HCT116 (cell line): ENCODE measurements around the gene SRD5A3. TPM values are rescaled to one million over a fixed set of nuclear protein-coding genes. Genes with fewer than 3 reads are reported as not detected.

Source experiments
- ATAC-seq: fragments of 200-7000 bp; cut with Tn5 transposase; 2 replicates; pipeline ENCODE4 v1.9.1; 2020; ENCODE audit warnings: mild to moderate bottlenecking, moderate library complexity
- BruUV-seq: library from RNA; stranded (reverse); fragments of 400-500 nt; replicated peaks from 2 replicates; lab custom pipeline; 2021; lab: Mats Ljungman, UMichigan
- CTCF ChIA-PET: fragments of 300-600 bp; sonication (Branson Sonifier 250); formaldehyde crosslinking; loops from one replicate; lab custom pipeline; 2021; ENCODE audit warnings: antibody characterized with exemption; lab: Charles Lee
- POLR2A ChIA-PET: fragments of 300-600, 350-600 bp; sonication (Branson Sonifier 250); formaldehyde crosslinking; loops from one replicate; lab custom pipeline; 2021; ENCODE audit warnings: antibody characterized with exemption; lab: Charles Lee
- RAD21 ChIA-PET, 2 experiments: fragments of 300-600 bp; sonication (Branson Sonifier 250); formaldehyde crosslinking; loops; one replicate each; lab custom pipeline; 2023; ENCODE audit warnings: low total read pairs in 2 of 2; ENCODE audit not compliant: uncharacterized antibody in 2 of 2, unreplicated experiment in 2 of 2, low non-redundant PET in 1 of 2; lab: Charles Lee
- DNase-seq: peaks from one replicate; pipeline ENCODE4 v3.0.0-alpha.2; 2010; ENCODE audit warnings: low read depth, low spot score
- H2AFZ ChIP-seq: fragments of 200-600 bp; shearing (Covaris generic), sonication (generic); 2 replicates; pipeline ENCODE4 v1.6.1; 2017; ENCODE audit warnings: low read depth, mixed run types, mixed read lengths, antibody characterized with exemption, low read length; ENCODE audit not compliant: poor library complexity, severe bottlenecking
- H3K27ac ChIP-seq: 2 replicates; pipeline ENCODE4 v1.5.1; 2012; ENCODE audit warnings: low read depth, low read length
- H3K27me3 ChIP-seq: fragments of 200-600 bp; sonication (generic); 2 replicates; pipeline ENCODE4 v1.6.1; 2016; ENCODE audit warnings: mixed run types, low read length, mixed read lengths; ENCODE audit not compliant: insufficient read depth
- H3K36me3 ChIP-seq, 2 experiments: fragments of 200-500 bp in 1 of 2; fragments of 200-600 bp in 1 of 2; sonication (Bioruptor generic) in 1 of 2; sonication (generic) in 1 of 2; 2 replicates each; pipeline versions ENCODE4 v1.5.1 to v1.6.1; 2014 to 2016; ENCODE audit warnings: low read length in 2 of 2, inconsistent platforms in 1 of 2, mixed read lengths in 1 of 2, mixed run types in 1 of 2; ENCODE audit not compliant: insufficient read depth in 2 of 2, control insufficient read depth in 1 of 2
- H3K4me1 ChIP-seq, 2 experiments: fragments of 200-600 bp in 1 of 2; sonication (generic) in 1 of 2; 2 replicates each; pipeline versions ENCODE4 v1.5.1 to v1.6.1; 2012 to 2017; ENCODE audit warnings: low read length in 2 of 2, inconsistent platforms in 1 of 2, mild to moderate bottlenecking in 1 of 2, mixed read lengths in 1 of 2, mixed run types in 1 of 2, moderate library complexity in 1 of 2; ENCODE audit not compliant: insufficient read depth in 2 of 2, control insufficient read depth in 1 of 2
- H3K4me2 ChIP-seq: fragments of 200-600 bp; sonication (generic); 2 replicates; pipeline ENCODE4 v1.6.1; 2017; ENCODE audit warnings: mixed run types, low read length, mixed read lengths
- H3K4me3 ChIP-seq, 2 experiments: fragments of 200-600 bp in 1 of 2; sonication (generic) in 1 of 2; replicated peaks in 1 of 2; 2 replicates each; pipeline ENCODE4 v1.5.1; 2011 to 2016; ENCODE audit warnings: low read length in 2 of 2, control low read depth in 1 of 2, low read depth in 1 of 2, mild to moderate bottlenecking in 1 of 2, mixed read lengths in 1 of 2, mixed run types in 1 of 2
- H3K79me2 ChIP-seq: fragments of 200-600 bp; sonication (generic); 2 replicates; pipeline ENCODE4 v1.6.1; 2017; ENCODE audit warnings: mild to moderate bottlenecking, mixed run types, low read length, moderate library complexity, mixed read lengths; ENCODE audit not compliant: insufficient read depth
- H3K9ac ChIP-seq: fragments of 200-600 bp; sonication (generic); 2 replicates; pipeline ENCODE4 v1.6.1; 2016; ENCODE audit warnings: low read length, mixed read lengths
- H3K9me2 ChIP-seq: fragments of 200-600 bp; sonication (generic), shearing (Covaris generic); 2 replicates; pipeline ENCODE4 v1.6.1; 2017; ENCODE audit warnings: mixed run types, mild to moderate bottlenecking, moderate library complexity; ENCODE audit not compliant: insufficient read depth
- H3K9me3 ChIP-seq, 2 experiments: fragments of 200-500 bp in 1 of 2; fragments of 200-600 bp in 1 of 2; sonication (Bioruptor generic) in 1 of 2; sonication (generic) in 1 of 2; 2 replicates each; pipeline ENCODE4 v1.6.1; 2014 to 2017; ENCODE audit warnings: low read length in 2 of 2, mixed read lengths in 2 of 2, inconsistent platforms in 1 of 2, low read depth in 1 of 2, mild to moderate bottlenecking in 1 of 2, mixed run types in 1 of 2, moderate library complexity in 1 of 2; ENCODE audit not compliant: control insufficient read depth in 1 of 2, insufficient read depth in 1 of 2
- H4K20me1 ChIP-seq: fragments of 200-600 bp; sonication (generic), shearing (Covaris generic); 2 replicates; pipeline ENCODE4 v1.6.1; 2017; ENCODE audit warnings: mixed run types, mild to moderate bottlenecking, moderate library complexity; ENCODE audit not compliant: insufficient read depth
- ATF3 ChIP-seq: IDR thresholded peaks from 2 replicates; pipeline ENCODE4 v1.6.1; 2012
- CBX3 ChIP-seq: IDR thresholded peaks from 2 replicates; pipeline ENCODE4 v1.6.1; 2012; ENCODE audit warnings: low read depth
- CTCF ChIP-seq, 3 experiments: fragments of 200-600 bp in 1 of 3; sonication (generic) in 1 of 3; IDR thresholded peaks in 2 of 3; conservative IDR thresholded peaks in 1 of 3; 2 replicates each; pipeline ENCODE4 v1.5.1; 2012 to 2017; ENCODE audit warnings: low read depth in 2 of 3, low read length in 2 of 3, antibody characterized with exemption in 1 of 3, borderline replicate concordance in 1 of 3, control low read depth in 1 of 3, mild to moderate bottlenecking in 1 of 3, mixed read lengths in 1 of 3, mixed run types in 1 of 3, moderate library complexity in 1 of 3; ENCODE audit not compliant: insufficient read depth in 1 of 3
- EGR1 ChIP-seq: IDR thresholded peaks from 2 replicates; pipeline ENCODE4 v1.6.1; 2012; ENCODE audit warnings: low read depth
- EZH2 ChIP-seq: fragments of 200-600 bp; sonication (generic); IDR thresholded peaks from 2 replicates; pipeline ENCODE4 v1.6.1; 2017; ENCODE audit warnings: antibody characterized with exemption, mixed run types
- EZH2phosphoT487 ChIP-seq: fragments of 200-600 bp; IDR thresholded peaks from 2 replicates; pipeline ENCODE4 v1.6.1; 2018; ENCODE audit warnings: antibody characterized with exemption, borderline replicate concordance
- FOSL1 ChIP-seq: IDR thresholded peaks from 2 replicates; pipeline ENCODE4 v1.6.1; 2012; ENCODE audit warnings: low read depth
- JUND ChIP-seq: IDR thresholded peaks from 2 replicates; pipeline ENCODE4 v1.6.1; 2012
- MAX ChIP-seq: IDR thresholded peaks from 2 replicates; pipeline ENCODE4 v1.6.1; 2012
- POLR2A ChIP-seq: IDR thresholded peaks from 2 replicates; pipeline ENCODE4 v1.7.0; 2011; ENCODE audit warnings: borderline replicate concordance; ENCODE audit not compliant: insufficient read depth, insufficient read length; ENCODE audit errors: extremely low read depth
- POLR2AphosphoS5 ChIP-seq: IDR thresholded peaks from 2 replicates; pipeline ENCODE4 v1.6.1; 2011; ENCODE audit warnings: mild to moderate bottlenecking, low read depth, low read length, moderate library complexity
- RAD21 ChIP-seq: IDR thresholded peaks from 2 replicates; pipeline ENCODE4 v1.6.1; 2012; ENCODE audit warnings: low read depth, mild to moderate bottlenecking
- SIN3A ChIP-seq: IDR thresholded peaks from 2 replicates; pipeline ENCODE4 v1.6.1; 2012; ENCODE audit warnings: low read depth
- SP1 ChIP-seq: IDR thresholded peaks from 2 replicates; pipeline ENCODE4 v1.6.1; 2012; ENCODE audit warnings: low read depth
- SRF ChIP-seq: IDR thresholded peaks from 2 replicates; pipeline ENCODE4 v1.6.1; 2012; ENCODE audit warnings: low read depth
- TCF7L2 ChIP-seq: IDR thresholded peaks from 2 replicates; pipeline ENCODE4 v1.7.0; 2011; ENCODE audit warnings: borderline replicate concordance, inconsistent platforms; ENCODE audit not compliant: insufficient read depth, insufficient read length; ENCODE audit errors: extremely low read depth
- YY1 ChIP-seq: IDR thresholded peaks from 2 replicates; pipeline ENCODE4 v1.6.1; 2011; ENCODE audit warnings: low read length, low read depth, moderate library complexity, mild to moderate bottlenecking; ENCODE audit not compliant: insufficient replicate concordance; ENCODE audit errors: extremely low read depth
- ZBTB33 ChIP-seq: IDR thresholded peaks from 2 replicates; pipeline ENCODE4 v1.6.1; 2011; ENCODE audit warnings: mild to moderate bottlenecking, low read length, moderate library complexity; ENCODE audit not compliant: insufficient replicate concordance; ENCODE audit errors: extremely low read depth
- ZFX ChIP-seq: fragments of 450-650 bp; IDR thresholded peaks from 2 replicates; pipeline ENCODE4 v1.6.1; 2017
- ZNF274 ChIP-seq: fragments of 200-500 bp; sonication (Bioruptor generic); IDR thresholded peaks from 2 replicates; pipeline ENCODE4 v1.6.1; 2014; ENCODE audit warnings: mild to moderate bottlenecking, low read depth, low read length, inconsistent platforms
- intact Hi-C: fragments of 100-400 bp; cut with micrococcal nuclease; formaldehyde crosslinking; loops from 2 replicates; pipeline ENCODE4 v1.10.0; 2022
- total RNA-seq: library from RNA; stranded (reverse); gene quantifications from one replicate; pipeline ENCODE4 v1.2.1, GENCODE V29; 2021; ENCODE audit not compliant: unreplicated experiment

The SRD5A3 gene
- total RNA-seq, 1 experiment from 2014 or later: 19.9 TPM

GRCh38 chr4:55380576-55380975 is 34.5 kb downstream of the SRD5A3 start:
- Histone ChIP-seq H3K9me2 (no peaks in the 10 kb centered on the region), H3K4me1 (peaks cover 5 to 14% of the 10 kb centered on the region in 2 experiments; a peak in 3 of 4 replicates), H3K4me3 (no peak overlapping the region), H3K27ac (no peak overlapping the region)
- no peak for ATAC-seq
- ChIA-PET RAD21 (no interaction called here), POLR2A (no interaction called here), CTCF (no interaction called here)
- BruUV-seq: no TSS peak
- TF ChIP-seq EGR1 (no peak), SRF (no peak), ZBTB33 (no peak), CBX3 (no peak), EZH2phosphoT487 (no peak), JUND (no peak), ZNF274 (no peak), SIN3A (no peak), MAX (no peak), ZFX (no peak), POLR2A (no peak), SP1 (no peak), FOSL1 (no peak), ATF3 (no peak), POLR2AphosphoS5 (no peak), YY1 (no peak), CTCF (IDR thresholded peaks at IDR 0.05 in 2 of 3, conservative IDR thresholded peaks at IDR 0.05 in 1 of 3; ENCODE audit: borderline replicate concordance in 1 of 3, insufficient read depth in 1 of 3, low read depth in 2 of 3, low read length in 2 of 3) (no peak), EZH2 (no peak), RAD21 (no peak), TCF7L2 (no peak)
- TF ChIP-seq, all 23 proteins: peak for 0
- intact Hi-C loops: no loop called here
- Histone ChIP-seq H3K79me2 (no peaks in the 10 kb centered on the region), H3K27me3 (no peaks in the 10 kb centered on the region), H3K4me2 (no peak overlapping the region), H4K20me1 (no peaks in the 10 kb centered on the region), H3K9ac (no peak overlapping the region), H3K9me3 (no peaks in the 10 kb centered on the region), H2AFZ (no peak overlapping the region), H3K36me3 (no peaks in the 10 kb centered on the region)
- no peak for DNase-seq
